Fibroblast of the aortic adventitia (primary cell): ENCODE results near the gene LRMDA. TPM values are rescaled to one million over a fixed set of nuclear protein-coding genes. Genes with fewer than 3 reads are reported as not detected.

Experiments
- DNase-seq: peaks from one replicate; pipeline ENCODE4 v3.0.0-alpha.2; 2010; ENCODE audit warnings: low read depth
- H3K4me3 ChIP-seq: 2 replicates; pipeline ENCODE4 v1.5.1; 2011; ENCODE audit warnings: low read depth, mild to moderate bottlenecking, control low read depth, low read length, moderate library complexity
- total RNA-seq: library from RNA; depleted of rRNA; stranded (reverse); fragments of >200 nt; gene quantifications from 2 replicates; pipeline ENCODE4 v1.2.3, GENCODE V29; 2012; ENCODE audit warnings: low replicate concordance
- TF ChIP-seq, protein P1 (sequence below): IDR thresholded peaks from 2 replicates; pipeline ENCODE4 v1.5.1; 2011; ENCODE audit warnings: mild to moderate bottlenecking, low read length, control low read depth, inconsistent platforms; ENCODE audit not compliant: insufficient read depth

LRMDA gene
- total RNA-seq, 1 donor, result 6.3 TPM

DNA sequence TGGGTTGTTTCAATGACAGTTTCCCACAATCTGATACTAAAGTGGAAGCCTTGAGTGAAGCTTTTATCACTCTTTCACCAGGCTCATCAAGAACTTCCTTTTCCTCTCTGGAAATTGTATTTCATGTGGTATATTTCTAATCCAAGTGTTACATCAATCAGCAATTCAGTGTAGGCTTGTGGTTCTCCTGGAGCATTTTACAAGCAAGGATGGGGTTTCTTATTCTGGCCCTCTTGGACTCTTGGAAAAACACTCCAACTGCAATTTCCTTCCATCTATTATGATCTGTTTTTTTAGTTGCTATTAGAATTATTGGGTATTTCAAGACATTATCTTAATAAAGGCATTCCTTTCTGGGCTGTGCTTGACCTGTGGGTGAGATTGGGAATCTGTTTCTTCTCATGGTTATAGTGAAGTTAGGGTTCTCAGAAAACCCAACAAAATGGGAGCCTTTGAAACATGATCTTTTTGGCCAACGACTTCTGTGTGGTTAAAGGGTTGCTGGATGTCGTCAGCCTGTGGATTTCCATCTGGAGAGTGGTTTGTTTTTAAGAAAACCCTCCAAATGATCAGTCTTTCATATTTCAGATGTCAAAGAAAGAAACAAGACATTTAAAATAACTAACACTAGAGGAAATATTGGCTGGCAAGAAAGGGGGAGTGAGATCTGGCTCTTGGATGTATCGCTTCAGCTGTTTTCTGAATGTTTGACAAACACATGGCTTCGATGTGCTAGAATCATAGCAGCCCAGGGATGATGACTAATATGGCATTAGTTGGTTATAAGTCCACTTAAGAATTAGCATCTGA is 540.2 kb downstream of the LRMDA start:
- peak; percentile 81 for DNase-seq
- no peak overlapping the region for H3K4me3 ChIP-seq
- TF ChIP-seq, protein P1, sequence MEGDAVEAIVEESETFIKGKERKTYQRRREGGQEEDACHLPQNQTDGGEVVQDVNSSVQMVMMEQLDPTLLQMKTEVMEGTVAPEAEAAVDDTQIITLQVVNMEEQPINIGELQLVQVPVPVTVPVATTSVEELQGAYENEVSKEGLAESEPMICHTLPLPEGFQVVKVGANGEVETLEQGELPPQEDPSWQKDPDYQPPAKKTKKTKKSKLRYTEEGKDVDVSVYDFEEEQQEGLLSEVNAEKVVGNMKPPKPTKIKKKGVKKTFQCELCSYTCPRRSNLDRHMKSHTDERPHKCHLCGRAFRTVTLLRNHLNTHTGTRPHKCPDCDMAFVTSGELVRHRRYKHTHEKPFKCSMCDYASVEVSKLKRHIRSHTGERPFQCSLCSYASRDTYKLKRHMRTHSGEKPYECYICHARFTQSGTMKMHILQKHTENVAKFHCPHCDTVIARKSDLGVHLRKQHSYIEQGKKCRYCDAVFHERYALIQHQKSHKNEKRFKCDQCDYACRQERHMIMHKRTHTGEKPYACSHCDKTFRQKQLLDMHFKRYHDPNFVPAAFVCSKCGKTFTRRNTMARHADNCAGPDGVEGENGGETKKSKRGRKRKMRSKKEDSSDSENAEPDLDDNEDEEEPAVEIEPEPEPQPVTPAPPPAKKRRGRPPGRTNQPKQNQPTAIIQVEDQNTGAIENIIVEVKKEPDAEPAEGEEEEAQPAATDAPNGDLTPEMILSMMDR, result no peak

- TF ChIP-seq, protein P1, result no peak
- H3K4me3 ChIP-seq, result no peak overlapping the region
- peak; percentile 57 for DNase-seq
These were observed 541.3 kb downstream of the LRMDA start for GRCh38 chr10:75972491-75973276.

GRCh38 chr10:75974080-75974479 is 542.7 kb downstream of the LRMDA start:
- no peak overlapping the region for H3K4me3 ChIP-seq
- no peak for DNase-seq
- TF ChIP-seq, protein P1, result no peak

DNA sequence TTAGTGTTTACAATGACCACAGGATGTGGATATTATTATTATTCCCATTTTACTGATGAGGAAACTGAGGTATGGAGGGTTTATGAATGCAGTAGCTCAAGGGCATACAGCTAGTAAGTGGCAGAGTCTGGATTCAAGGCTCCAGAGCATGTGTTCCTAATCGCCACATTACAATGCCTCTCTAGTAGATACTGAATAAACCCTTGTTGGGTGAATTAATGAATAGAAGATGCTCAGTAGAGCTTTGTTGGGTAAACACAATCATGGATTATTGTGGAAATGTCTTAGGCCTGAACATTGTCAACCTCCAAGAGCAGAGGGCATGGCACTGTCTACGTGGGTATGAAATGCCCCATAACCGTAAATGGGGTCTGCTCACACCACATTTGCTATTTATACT is 545.3 kb downstream of the LRMDA start:
- H3K4me3 ChIP-seq, result no peak overlapping the region
- DNase-seq, result no peak
- TF ChIP-seq, protein P1, result no peak

GRCh38 chr10:75977139-75977538 is 545.7 kb downstream of the LRMDA start:
- no peak overlapping the region for H3K4me3 ChIP-seq
- DNase-seq, result no peak
- TF ChIP-seq, protein P1, result no peak

DNA sequence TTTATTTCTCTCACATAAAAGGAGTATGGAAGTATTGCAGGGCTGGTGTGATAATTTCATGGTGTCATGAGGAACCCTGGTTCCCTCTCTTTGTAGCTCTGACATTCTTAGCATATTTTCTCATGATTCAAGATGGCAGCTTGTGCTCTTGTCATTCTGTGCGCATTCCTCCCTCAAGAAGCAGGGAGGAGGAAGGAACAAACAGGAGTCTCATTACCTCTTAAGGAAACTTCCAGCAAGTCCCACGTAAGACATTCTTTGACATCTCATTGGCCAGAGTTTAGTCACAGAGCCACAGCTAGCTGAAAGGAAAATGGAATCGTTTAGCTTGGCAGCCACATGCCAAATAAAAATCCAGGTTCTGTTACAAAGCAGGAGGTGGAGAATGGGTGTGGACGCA is 546.8 kb downstream of the LRMDA start:
- no peak overlapping the region for H3K4me3 ChIP-seq
- TF ChIP-seq, protein P1, result no peak
- DNase-seq, result no peak
